ENCODE measurements around the gene CCDC28A.

Gene CCDC28A

GRCh38 chr6:138787138-138787537 lies 13.6 kb downstream of the CCDC28A start:
- TF ChIP-seq CTCF (IDR thresholded peaks at IDR 0.05; ENCODE audit: control insufficient read depth, insufficient read depth, low read depth, low read length, missing control alignments): no peak
- H3K4me3 ChIP-seq (ENCODE audit: control insufficient read depth, low read depth, low read length): no peak overlapping the region
- no peak for DNase-seq (ENCODE audit: low read depth)

GRCh38 chr6:138795809-138796603 lies 22.4 kb downstream of the CCDC28A start, which contains the start of gene ECT2L:
Gene ECT2L (plus strand): TSS chr6:138796087. CDS start chr6:138813275, 17,188 bp downstream.
- peak within 1 kb of the TSS; percentile 19 for H3K4me3 ChIP-seq (ENCODE audit: control insufficient read depth, low read depth, low read length)
- no peak for TF ChIP-seq CTCF (IDR thresholded peaks at IDR 0.05; ENCODE audit: control insufficient read depth, insufficient read depth, low read depth, low read length, missing control alignments)
- DNase-seq (ENCODE audit: low read depth): no peak

- no peak overlapping the region for H3K4me3 ChIP-seq (ENCODE audit: control insufficient read depth, low read depth, low read length)
- no peak for TF ChIP-seq CTCF (IDR thresholded peaks at IDR 0.05; ENCODE audit: control insufficient read depth, insufficient read depth, low read depth, low read length, missing control alignments)
- no peak for DNase-seq (ENCODE audit: low read depth)
These were observed 23.2 kb downstream of the CCDC28A start for GRCh38 chr6:138796771-138797170.

GRCh38 chr6:138797806-138798446 lies 24.4 kb downstream of the CCDC28A start:
- no peak overlapping the region for H3K4me3 ChIP-seq (ENCODE audit: control insufficient read depth, low read depth, low read length)
- no peak for TF ChIP-seq CTCF (IDR thresholded peaks at IDR 0.05; ENCODE audit: control insufficient read depth, insufficient read depth, low read depth, low read length, missing control alignments)
- no peak for DNase-seq (ENCODE audit: low read depth)

DNA sequence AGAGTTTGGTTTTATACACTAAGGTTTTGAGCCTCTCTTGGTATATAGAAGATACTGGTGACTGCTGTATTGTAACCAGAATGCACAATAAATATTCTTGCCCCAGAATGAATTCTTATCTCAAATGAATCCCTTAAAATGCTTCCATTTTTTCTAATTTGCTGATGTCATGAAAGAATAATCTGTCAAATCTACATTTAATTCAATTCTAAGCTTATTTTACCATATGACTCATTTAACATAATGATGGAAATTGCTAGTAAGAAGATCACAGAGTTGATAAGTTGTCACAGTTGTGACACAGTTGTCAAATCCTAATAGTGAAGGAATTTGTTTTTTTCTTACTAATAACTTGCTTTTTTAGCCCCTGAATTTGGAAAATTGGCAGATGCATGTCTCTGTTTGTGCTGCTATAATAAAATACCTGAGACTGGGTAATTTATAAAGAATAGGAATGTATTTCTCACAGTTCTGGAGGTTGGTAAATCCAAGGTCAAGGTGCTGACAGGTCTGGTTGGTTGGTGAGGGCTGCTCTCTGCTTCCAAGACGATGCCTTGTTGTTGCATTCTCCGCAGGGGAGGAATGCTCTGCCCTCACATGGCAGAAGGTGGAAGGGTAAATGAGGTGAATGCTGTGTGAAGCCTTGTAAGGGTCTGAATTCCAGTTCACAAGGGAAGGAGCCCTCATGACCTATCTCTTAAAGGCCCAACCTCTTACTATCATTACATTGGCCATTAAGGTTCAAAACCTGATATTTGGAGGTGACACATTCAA lies 27.0 kb downstream of the CCDC28A start:
- H3K4me3 ChIP-seq (ENCODE audit: control insufficient read depth, low read depth, low read length): no peak overlapping the region
- no peak for TF ChIP-seq CTCF (IDR thresholded peaks at IDR 0.05; ENCODE audit: control insufficient read depth, insufficient read depth, low read depth, low read length, missing control alignments)
- DNase-seq (ENCODE audit: low read depth): no peak

DNA sequence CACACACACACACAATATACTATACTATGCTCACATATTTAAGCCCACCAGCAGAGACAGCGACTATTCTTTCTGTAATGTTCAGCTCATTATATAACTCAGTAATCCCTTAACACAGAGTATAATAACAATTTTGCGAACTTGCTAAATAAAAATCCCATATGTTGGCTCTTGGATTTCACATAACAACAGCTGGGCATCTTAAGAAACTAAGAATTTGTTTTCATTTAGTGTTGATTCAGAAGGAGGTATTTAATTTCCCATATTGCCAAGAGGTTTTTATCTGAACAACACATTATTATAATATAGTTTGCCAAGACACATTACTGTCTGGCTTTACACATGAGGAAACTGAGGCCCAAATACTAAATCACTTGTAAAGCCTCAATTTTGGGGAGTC lies 29.8 kb downstream of the CCDC28A start:
- TF ChIP-seq CTCF (IDR thresholded peaks at IDR 0.05; ENCODE audit: control insufficient read depth, insufficient read depth, low read depth, low read length, missing control alignments): no peak
- no peak overlapping the region for H3K4me3 ChIP-seq (ENCODE audit: control insufficient read depth, low read depth, low read length)
- DNase-seq (ENCODE audit: low read depth): no peak

Data from AG09309 (cell line).